ENCODE results near the gene ACSL6.

ACSL6 gene

GRCh38 chr5:132011622-132012343 lies at the start of gene ACSL6:
Gene ACSL6, minus strand, starts transcription at chr5:132011658. Its CDS starts 105 bp downstream, at chr5:132011553.
- no peak within 1 kb of the TSS for H3K27ac ChIP-seq
- TF ChIP-seq CTCF (IDR thresholded peaks at IDR 0.05) (no peak), ZFX (IDR thresholded peaks at IDR 0.05; ENCODE audit: borderline replicate concordance) (no peak)

GRCh38 chr5:132060501-132061161 lies 49.2 kb upstream of the ACSL6 start, which contains the start of gene IL3:
Gene IL3, plus strand, starts transcription at chr5:132060655. Its CDS starts 52 bp downstream, at chr5:132060707.
- H3K27ac ChIP-seq: no peak within 1 kb of the TSS
- no peak for TF ChIP-seq ZFX (IDR thresholded peaks at IDR 0.05; ENCODE audit: borderline replicate concordance)
- no peak for TF ChIP-seq CTCF (IDR thresholded peaks at IDR 0.05)

GRCh38 chr5:132059696-132060500 lies 48.4 kb upstream of the ACSL6 start:
- TF ChIP-seq ZFX (IDR thresholded peaks at IDR 0.05; ENCODE audit: borderline replicate concordance) (no peak), CTCF (IDR thresholded peaks at IDR 0.05) (no peak)
- no peak overlapping the region for H3K27ac ChIP-seq

- TF ChIP-seq ZFX (IDR thresholded peaks at IDR 0.05; ENCODE audit: borderline replicate concordance) (no peak), CTCF (IDR thresholded peaks at IDR 0.05) (no peak)
- H3K27ac ChIP-seq: no peak overlapping the region
These were observed 47.7 kb upstream of the ACSL6 start for GRCh38 chr5:132059043-132059695.

GRCh38 chr5:132058646-132059042 lies 47.2 kb upstream of the ACSL6 start:
- TF ChIP-seq CTCF (IDR thresholded peaks at IDR 0.05) (no peak), ZFX (IDR thresholded peaks at IDR 0.05; ENCODE audit: borderline replicate concordance) (no peak)
- H3K27ac ChIP-seq: no peak overlapping the region

- no peak for TF ChIP-seq CTCF (IDR thresholded peaks at IDR 0.05)
- no peak for TF ChIP-seq ZFX (IDR thresholded peaks at IDR 0.05; ENCODE audit: borderline replicate concordance)
- H3K27ac ChIP-seq: no peak overlapping the region
These were observed 46.2 kb upstream of the ACSL6 start for GRCh38 chr5:132057498-132058255.
